ENCODE measurements around the gene MAFG. TPM values are rescaled to one million over a fixed set of nuclear protein-coding genes. Genes with fewer than 3 reads are reported as not detected.

The MAFG gene
- total and polyA plus RNA-seq, 2 experiments from 2014 or later: 21.3 to 28.5 TPM

DNA sequence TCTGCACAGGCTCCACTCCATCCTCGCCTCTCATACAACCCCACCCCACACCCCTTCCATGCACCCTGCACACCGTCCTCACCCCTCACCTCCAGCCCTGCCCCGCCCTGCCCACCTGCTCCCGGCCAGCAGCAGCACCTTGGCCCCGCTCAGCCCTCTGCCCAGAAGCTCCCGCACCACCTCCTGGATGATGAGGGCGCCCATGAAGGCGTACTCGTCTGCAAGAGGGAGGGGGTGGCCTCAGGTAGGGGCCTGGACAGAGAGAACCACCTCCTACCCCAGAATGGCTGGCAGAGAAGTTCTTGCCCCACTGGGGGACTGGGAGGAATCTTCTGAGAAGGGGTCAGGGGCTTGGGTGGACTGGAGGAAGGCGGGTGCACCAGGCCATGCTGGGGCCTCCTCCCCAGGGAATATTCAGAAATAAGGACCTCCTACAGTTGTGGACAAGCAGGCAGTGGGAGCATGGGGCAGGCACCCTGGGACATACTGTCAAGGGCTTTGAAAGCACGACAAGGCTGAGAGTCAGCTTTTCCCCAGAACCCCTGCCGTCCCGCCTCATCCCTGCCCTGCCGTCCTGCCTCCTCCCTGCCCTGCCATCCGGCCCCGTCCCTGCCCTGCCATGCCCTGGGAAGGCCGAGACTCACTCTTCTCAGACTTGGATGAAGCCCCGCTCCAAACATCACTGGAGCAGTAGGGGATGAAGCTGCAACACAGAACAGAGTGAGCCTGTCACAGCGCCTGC, 30.3 kb upstream of the MAFG start:
- H3K79me2 ChIP-seq: no peaks in the 10 kb centered on the region
- H3K4me3 ChIP-seq: no peak overlapping the region
- H3K27ac ChIP-seq: no peak overlapping the region
- no peaks in the 10 kb centered on the region for H3K36me3 ChIP-seq (replicated peaks; ENCODE audit: insufficient read depth, low read depth)
- TF ChIP-seq EZH2phosphoT487 (IDR thresholded peaks at IDR 0.05; ENCODE audit: low read depth, severe bottlenecking, unreplicated experiment): no peak
- no peak for TF ChIP-seq EZH2 (IDR thresholded peaks at IDR 0.05; ENCODE audit: borderline replicate concordance)
- TF ChIP-seq CTCF (IDR thresholded peaks at IDR 0.05; ENCODE audit: poor library complexity): no peak
- H2AFZ ChIP-seq: no peak overlapping the region
- no peaks in the 10 kb centered on the region for H3K9me2 ChIP-seq (replicated peaks; ENCODE audit: insufficient read depth)
- H3K9me3 ChIP-seq (ENCODE audit: low read depth): no peaks in the 10 kb centered on the region
- WGBS (ENCODE audit: low lambda C conversion rate, missing lambda C conversion rate): 89% methylated on average over 16 of the region's 19 CpGs
- H4K20me1 ChIP-seq (ENCODE audit: insufficient read depth, poor library complexity, severe bottlenecking): no peaks in the 10 kb centered on the region
- peaks cover 12% of the 10 kb centered on the region for H3K4me1 ChIP-seq (ENCODE audit: insufficient read depth)
- H3K27me3 ChIP-seq: peaks cover 44% of the 10 kb centered on the region
- no peak for DNase-seq (ENCODE audit: low spot score)
- H3K4me2 ChIP-seq: no peak overlapping the region

DNA sequence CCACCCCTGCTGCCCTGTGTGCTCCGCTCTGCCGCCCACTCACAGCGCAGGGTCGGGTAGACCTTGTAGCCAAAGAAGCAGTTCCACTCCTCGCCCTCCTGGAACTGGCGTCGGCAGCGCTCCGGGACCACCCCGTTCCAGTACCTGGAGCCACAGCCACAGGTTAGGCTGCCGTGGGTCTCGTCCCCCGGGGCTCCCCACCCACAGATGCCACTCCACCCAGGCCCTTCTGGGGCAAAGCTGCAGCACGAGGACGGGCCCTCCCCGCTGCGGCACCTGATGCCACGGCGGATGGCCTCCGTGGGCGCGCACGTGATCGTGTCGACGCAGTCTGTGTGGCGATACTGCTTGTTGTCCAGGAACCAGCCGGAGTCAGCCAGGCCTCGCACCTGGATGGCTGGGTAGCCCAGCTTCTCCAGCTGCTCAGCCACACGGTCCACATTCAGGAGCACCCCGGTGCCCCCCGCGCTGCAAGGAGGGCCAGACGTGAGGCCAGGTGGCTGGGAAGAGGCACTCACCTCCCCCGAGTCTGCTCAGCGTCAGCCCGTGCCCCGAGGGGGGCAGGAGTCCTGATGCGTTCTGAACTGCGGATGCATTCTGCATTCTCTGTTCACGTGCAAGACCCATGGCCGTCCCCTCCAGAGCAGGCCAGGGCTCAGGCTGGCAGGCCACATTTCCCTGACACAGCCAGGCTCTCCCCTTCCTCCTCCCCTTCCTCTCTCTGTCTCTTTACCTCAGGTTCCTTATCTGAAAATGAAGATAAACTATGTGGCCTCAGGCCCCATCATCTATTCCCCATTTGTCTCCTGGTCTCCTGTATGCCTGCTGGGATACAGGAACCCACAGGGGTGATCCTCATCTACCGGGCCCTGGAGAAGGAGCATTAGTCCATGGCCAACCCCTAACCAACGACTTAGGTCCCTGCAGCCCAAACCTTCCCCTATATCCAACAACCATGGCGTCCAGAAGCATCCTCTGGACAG, 29.4 kb upstream of the MAFG start:
- H2AFZ ChIP-seq: no peak overlapping the region
- no peaks in the 10 kb centered on the region for H3K36me3 ChIP-seq (replicated peaks; ENCODE audit: insufficient read depth, low read depth)
- H3K9me2 ChIP-seq (replicated peaks; ENCODE audit: insufficient read depth): no peaks in the 10 kb centered on the region
- no peak overlapping the region for H3K4me2 ChIP-seq
- no peaks in the 10 kb centered on the region for H3K79me2 ChIP-seq
- no peaks in the 10 kb centered on the region for H3K9me3 ChIP-seq (ENCODE audit: low read depth)
- H3K27ac ChIP-seq: no peak overlapping the region
- no peaks in the 10 kb centered on the region for H4K20me1 ChIP-seq (ENCODE audit: insufficient read depth, poor library complexity, severe bottlenecking)
- WGBS (ENCODE audit: low lambda C conversion rate, missing lambda C conversion rate): 86% methylated on average over 42 of the region's 45 CpGs
- DNase-seq (ENCODE audit: low spot score): no peak
- H3K4me3 ChIP-seq: no peak overlapping the region
- peaks cover 34% of the 10 kb centered on the region for H3K27me3 ChIP-seq
- no peak for TF ChIP-seq CTCF (IDR thresholded peaks at IDR 0.05; ENCODE audit: poor library complexity)
- no peak for TF ChIP-seq EZH2 (IDR thresholded peaks at IDR 0.05; ENCODE audit: borderline replicate concordance)
- no peak for TF ChIP-seq EZH2phosphoT487 (IDR thresholded peaks at IDR 0.05; ENCODE audit: low read depth, severe bottlenecking, unreplicated experiment)
- H3K4me1 ChIP-seq (ENCODE audit: insufficient read depth): peaks cover 12% of the 10 kb centered on the region

DNA sequence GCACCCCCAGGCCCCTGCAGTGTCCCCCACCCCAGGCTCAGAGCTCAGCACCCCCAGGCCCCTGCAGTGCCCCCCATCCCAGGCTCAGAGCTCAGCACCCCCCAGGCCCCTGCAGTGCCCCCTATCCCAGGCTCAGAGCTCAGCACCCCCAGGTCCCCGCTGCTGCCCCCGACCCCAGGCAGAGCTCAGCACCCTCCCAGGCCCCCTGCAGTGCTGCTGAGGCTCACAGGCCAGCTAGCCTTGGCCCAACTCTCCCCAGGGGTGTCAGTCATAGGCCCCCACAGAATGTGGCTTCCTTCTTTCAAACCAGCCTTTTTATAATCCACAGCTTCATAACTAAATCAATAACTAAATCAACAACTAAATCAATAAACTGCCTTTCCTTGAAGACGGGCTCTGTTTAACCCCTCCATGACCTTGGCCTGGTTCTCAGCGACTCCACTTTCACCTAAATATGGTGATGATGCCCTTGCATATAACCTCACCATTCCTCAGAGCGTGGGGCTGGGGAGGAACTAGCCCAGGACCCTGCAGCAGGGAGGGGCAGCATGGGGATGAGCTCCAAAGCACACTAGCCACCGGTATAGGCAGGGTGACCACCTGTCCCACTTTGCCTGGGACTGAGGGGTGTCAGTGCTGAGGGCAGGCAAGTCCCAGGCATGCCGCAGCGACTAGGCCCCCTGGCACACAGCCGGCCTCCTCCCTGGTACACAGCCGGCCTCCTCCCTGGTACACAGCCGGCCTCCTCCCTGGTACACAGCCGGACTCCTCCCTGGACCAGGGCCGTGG, 28.4 kb upstream of the MAFG start:
- Histone ChIP-seq H3K4me3 (no peak overlapping the region), H3K36me3 (replicated peaks; ENCODE audit: insufficient read depth, low read depth) (no peaks in the 10 kb centered on the region), H3K27ac (no peak overlapping the region), H3K4me1 (ENCODE audit: insufficient read depth) (peaks cover 12% of the 10 kb centered on the region), H2AFZ (no peak overlapping the region), H3K79me2 (no peaks in the 10 kb centered on the region), H3K9me2 (replicated peaks; ENCODE audit: insufficient read depth) (no peaks in the 10 kb centered on the region), H4K20me1 (ENCODE audit: insufficient read depth, poor library complexity, severe bottlenecking) (no peaks in the 10 kb centered on the region), H3K9me3 (ENCODE audit: low read depth) (no peaks in the 10 kb centered on the region), H3K27me3 (peaks cover 29% of the 10 kb centered on the region), H3K4me2 (no peak overlapping the region)
- WGBS (ENCODE audit: low lambda C conversion rate, missing lambda C conversion rate): 91% methylated on average over 13 of the region's 13 CpGs
- no peak for DNase-seq (ENCODE audit: low spot score)
- TF ChIP-seq EZH2phosphoT487 (IDR thresholded peaks at IDR 0.05; ENCODE audit: low read depth, severe bottlenecking, unreplicated experiment): no peak

All from hepatocyte (in vitro differentiated cells).